HG02973 (cell line): ENCODE results near the gene FDPS.
"Not testable (repeated sequence)": the region's sequence is repeated elsewhere in the genome, so short reads cannot be mapped to it uniquely, and the experiment has no call there.

Experiments
- ATAC-seq: cut with Tn5 transposase; IDR thresholded peaks from one replicate; pipeline ENCODE4 v1.9.1; 2021; ENCODE audit warnings: moderate library complexity; ENCODE audit not compliant: unreplicated experiment

The FDPS gene

DNA sequence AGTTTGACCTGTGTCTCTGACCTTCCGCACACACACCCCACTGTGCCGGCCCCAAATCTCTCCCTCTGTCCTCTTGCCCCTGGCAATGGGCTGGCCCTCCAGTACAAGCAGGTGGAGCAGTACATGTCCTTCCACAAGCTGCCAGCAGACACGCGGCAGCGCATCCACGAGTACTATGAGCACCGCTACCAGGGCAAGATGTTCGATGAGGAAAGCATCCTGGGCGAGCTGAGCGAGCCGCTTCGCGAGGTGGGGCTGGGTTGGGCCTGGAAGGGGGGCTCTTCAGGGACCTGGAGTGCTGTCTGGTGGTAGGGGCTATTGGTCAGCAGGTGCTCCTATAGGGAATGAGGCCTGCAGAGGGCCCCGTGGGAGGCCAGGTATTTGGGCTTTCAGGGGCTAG, 23.6 kb upstream of the FDPS start:
- ATAC-seq = no peak

DNA sequence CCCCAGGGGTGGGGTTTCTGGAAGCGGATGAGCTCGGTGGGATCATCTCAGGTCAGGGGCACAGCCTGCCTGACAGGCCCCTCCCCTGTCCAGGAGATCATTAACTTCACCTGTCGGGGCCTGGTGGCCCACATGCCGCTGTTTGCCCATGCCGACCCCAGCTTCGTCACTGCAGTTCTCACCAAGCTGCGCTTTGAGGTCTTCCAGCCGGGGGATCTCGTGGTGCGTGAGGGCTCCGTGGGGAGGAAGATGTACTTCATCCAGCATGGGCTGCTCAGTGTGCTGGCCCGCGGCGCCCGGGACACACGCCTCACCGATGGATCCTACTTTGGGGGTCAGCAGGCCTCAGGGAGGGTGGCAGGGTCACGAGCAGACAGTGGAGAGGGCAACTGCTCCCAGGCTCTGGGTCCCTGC, 23.0 kb upstream of the FDPS start:
- no peak for ATAC-seq

DNA sequence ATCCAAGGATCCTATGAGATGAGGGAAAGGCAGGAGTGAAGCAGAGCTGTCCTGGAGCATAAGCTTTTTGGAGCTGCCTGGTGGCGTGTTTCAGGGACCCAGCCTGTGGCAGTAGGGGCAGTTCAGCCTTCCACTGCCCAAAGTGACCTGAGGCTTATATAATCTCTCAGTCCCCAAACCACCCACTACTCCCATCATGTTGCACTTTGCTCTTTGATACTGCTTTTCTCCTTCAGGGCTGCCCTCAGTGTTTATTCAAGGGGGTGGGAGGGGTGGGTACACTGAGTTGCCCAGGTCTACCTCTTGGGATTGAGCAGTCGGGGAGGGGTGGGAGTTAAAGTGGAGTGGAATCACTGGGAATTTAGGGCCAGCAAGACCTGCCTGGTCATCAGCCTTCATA, 22.1 kb upstream of the FDPS start:
- no peak for ATAC-seq

GRCh38 chr1:155287987-155288543, 20.6 kb upstream of the FDPS start:
- ATAC-seq = no peak

DNA sequence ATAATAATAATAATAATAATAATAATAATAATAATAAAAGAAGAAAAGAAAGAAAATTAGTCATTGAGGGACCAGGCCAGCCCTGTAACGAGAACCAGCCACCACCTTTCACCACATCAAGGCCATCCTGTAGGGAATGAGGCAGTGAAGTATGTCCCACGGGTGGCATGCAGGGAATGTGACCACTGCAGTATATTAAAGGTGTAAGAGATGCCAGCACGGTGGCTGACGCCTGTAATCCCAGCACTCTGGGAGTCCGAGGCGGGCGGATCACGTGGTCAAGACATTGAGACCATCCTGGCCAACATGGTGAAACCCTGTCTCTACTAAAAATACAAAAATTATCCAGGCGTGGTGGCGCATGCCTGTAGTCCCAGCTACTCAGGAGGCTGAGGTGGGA, 17.7 kb upstream of the FDPS start:
- not testable (repeated sequence) for ATAC-seq

DNA sequence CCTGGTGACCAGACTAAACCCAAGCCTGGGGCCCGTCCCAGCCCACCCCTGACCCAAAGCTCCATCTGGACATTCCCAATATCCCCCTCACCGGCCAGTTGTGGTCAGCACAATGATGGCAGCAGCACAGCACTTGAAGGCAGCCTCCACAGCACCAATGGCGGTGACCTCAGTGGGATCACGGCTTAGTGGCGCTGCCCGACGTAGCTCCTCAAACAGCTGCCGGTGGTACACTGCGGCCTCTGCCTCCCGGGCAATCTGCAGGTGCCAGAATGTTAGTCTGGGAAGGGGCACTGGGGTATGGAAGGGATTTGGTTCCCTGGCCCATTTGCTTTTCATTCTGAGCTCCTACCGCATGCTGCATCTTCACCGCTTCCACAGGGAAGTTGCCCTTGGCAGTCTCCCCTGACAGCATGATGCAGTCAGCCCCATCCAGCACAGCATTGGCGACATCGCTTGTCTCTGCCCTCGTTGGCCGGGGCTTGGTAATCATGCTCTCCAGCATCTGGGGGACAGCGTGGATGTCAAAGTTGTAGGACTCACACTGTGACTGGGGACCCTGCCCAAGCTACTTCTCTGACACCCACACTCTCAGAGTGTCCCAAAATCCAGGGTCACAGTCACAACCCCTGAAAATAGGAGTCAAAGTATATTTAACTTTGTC, 15.4 kb upstream of the FDPS start:
- no peak for ATAC-seq

- no peak for ATAC-seq
Measured at GRCh38 chr1:155294520-155295182, 14.0 kb upstream of the FDPS start.

DNA sequence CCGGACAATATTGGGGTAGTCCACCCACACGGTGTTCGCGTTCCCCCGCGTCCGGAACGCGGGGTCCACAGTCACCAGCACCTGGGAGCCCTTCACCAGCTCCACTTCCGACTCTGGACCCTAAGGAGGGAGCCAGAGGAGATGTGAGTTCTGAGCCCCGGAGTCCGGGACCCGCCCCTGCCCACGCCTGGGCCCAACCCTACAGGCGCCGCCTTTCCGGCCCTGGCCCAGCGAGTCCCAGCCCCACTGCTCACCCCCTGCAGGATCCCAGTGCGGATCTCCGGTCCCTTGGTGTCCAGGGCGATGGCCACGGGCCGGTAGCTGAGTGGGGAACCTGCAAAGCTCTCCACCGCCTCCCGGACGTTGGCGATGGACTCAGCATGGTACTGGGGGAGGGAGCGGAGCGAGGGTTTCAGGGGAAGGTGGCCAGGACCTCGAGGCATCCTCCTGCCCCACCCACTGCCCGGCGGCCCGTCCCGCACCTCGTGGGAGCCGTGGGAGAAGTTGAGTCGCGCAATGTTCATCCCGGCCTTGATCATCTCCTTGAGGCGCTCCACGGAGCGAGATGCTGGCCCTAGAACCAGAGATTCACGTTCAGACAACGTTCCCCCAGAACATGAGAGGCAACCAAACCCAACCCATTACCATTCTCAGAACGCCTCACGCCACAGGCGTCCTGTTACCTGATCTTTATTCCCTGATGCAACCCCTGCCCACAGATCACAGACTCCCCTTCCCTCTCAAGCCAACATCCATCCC, 13.3 kb upstream of the FDPS start:
- no peak for ATAC-seq

DNA sequence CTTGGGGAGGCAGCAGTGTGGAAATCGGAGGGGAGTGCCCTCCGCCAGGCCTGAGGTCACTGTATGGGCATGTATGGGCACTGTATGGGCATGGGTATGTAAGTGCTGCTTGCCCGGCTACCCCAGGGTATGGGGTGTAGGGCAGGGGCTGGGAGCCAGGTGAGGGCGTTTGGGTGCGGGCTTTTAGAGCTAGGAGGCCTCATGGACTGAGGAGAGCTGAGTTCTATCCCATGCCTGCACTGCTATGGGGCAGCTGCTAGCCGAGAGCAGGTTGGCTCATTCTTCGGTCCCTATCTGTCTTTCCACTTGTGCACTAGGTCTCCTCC, 12.8 kb upstream of the FDPS start:
- no peak for ATAC-seq

DNA sequence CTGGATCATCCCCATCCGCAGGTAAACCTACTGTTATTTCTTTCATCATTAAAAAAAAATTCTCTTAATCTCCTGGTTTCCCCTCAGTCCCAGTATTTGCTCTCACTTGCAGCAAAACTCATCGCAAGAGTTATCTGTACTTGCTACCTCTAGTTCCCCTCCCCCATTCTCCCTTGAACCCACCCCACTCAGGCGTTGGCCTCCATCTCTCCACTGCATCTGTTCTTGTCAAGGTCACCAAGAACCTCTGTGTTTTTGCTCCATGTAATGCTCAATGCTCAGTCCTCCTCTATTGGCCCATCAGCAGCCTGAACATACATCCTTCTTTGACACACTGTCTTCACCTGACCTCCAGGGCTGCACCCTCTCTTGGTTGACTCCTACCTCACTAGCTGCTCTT, 12.0 kb upstream of the FDPS start:
- no peak for ATAC-seq

DNA sequence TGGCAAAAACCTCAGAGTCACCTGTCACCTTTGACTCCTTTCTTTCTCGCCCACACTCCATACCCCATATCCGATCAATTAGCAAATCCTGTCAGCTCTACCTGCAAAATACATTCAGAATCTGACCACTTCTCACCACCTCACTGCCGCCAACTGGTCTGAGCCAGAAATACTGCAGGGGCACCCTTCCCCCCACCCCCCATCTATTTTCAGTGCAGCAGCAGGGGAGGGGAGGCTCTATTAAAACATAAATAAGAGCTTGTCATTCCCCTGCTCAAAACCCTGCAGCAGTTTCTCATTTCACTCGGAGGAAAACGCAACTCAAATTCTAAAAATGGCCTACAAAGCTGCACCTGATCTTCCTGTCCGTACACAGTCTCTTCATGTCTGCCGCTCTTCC, 11.3 kb upstream of the FDPS start:
- no peak for ATAC-seq

DNA sequence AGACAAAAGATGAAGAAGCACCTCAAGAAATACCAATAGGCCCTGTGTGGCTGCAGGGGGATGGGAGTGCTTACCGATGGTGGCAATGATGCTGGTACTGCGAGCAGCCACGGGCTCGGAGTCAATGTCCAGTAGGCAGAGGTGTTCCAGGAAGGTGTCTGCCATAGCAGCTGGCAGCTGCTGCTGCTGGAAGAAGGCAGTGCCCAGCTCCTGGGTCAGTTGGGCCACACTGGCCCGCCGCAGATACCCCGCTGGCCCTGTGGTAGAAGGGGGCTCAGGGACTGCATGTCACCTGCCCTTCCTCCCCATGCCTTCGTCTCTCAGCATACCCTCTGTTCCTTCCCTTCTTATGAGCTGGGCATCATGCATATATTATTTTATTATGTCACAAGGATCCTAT, 8.6 kb upstream of the FDPS start:
- no peak for ATAC-seq

GRCh38 chr1:155300553-155301329, 7.9 kb upstream of the FDPS start:
- ATAC-seq = no peak

- no peak for ATAC-seq
Measured at GRCh38 chr1:155301342-155301841, 7.3 kb upstream of the FDPS start, which contains the start of gene PKLR. PKLR (minus strand) TSS chr1:155301438; CDS start chr1:155301395, 43 bp downstream.

DNA sequence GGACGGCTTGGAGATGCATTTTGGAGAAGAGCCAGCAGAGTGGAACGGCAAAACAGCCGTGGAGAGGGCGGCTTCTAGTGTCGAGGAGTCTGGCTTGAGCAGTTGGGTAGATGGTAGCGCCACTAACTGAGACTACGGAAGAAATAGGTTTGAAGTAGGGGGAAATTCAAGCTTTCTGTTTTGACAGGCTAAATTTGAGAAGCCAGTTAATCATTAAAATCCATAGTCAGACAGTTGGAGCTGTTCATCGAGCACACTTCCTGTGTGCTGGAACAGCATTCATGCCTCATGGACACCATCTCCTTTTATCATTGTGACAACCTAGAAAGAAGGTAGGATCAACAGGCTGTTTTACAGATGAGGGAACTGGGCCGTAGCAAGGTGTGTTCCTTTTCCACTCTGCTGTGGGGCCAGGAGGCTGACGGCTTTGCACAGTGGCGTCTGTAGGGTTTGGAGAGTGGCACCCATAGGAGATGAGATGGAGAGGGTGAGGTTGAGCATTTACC, 4.1 kb upstream of the FDPS start:
- ATAC-seq = no peak

DNA sequence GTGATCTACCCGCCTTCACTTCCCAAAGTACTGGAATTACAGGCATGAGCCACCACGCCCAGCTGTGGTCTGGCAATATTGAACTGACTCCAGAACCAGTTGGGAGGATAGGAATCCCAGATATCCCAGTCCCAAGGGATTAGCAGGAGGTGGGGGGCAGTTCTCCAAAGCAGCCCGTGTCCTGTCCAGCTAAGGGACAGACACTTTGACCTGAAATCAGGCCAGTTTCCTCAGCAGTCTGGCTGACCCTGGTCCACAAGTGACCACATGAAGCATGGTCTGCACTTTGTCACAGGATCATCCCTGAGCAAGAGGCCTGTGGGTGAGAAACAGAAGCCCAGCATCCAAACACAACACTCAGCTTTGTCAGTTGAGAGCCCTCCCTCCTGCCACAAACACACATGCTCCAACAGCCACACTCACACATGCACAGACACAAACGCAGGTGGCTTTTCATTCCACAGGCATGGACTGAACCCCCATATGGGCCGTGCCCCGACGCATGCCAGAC, 2.7 kb upstream of the FDPS start:
- no peak for ATAC-seq

- no peak for ATAC-seq
Measured at GRCh38 chr1:155307247-155307740, 1.4 kb upstream of the FDPS start.

DNA sequence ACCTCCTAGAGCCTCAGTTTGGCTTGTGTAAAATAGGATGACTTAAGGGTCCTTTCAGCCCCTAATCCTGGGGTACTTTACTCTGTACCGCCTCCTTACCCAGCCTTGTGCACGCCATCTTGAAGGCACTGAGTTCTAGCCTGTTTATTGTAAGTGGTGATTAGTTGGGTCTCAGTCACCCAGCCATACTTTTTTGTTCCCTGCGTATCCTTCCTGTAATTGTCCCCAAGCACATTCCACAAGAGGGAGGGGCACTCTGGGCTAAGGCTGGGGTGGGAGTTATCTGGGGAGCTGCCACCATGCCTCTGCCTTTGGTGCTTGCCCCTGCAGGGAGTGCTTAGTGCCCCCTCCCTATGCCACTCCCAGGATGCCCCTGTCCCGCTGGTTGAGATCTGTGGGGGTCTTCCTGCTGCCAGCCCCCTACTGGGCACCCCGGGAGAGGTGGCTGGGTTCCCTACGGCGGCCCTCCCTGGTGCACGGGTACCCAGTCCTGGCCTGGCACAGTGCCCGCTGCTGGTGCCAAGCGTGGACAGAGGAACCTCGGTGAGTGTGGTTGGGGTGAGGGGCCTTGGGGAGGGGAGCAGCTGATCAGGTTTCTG, 856 bp downstream of the FDPS start:
- no peak for ATAC-seq

DNA sequence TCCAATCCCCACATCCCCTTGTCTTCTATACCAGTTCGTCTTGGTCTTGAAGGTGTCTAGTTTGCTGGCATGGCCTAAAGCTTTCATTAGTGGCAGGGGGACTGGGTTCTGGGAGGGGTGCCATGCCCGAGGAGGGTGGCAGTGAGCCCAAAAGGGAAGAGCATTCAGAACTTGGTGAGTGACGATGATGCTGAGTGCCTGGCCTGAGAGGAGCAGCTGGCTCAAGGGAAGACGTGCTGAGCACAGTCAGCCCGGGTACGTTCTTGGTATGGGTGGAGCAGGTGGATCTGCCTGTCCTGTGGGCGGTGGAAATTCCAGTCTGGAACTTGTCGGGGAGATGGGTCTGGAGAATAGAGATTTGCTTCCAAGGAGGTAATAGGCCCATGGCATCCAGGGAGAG, 4.6 kb downstream of the FDPS start:
- no peak for ATAC-seq

DNA sequence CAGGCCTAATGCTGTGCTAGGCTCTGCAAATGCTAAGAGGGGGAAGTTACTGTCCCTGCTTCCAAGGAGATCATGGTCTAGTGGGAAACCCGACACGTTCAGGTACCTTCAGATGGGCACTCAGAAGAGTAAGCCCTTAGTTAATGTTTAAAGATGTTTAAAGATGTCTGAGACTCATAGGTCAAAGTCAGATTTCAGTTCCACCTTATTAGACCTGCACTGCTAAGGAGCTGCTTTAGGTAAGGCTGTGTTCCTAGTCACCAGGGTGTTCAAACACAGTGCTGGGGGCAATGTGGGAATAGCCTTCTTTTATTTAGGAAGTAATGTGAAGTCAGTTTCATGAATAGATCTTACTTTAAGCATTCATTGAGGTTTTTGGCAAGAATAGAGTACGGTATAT, 8.3 kb downstream of the FDPS start:
- no peak for ATAC-seq
